GM21367 (cell line): ENCODE data around the gene PC.
"Not testable (repeated sequence)": the region's sequence is repeated elsewhere in the genome, so short reads cannot be mapped to it uniquely, and the experiment has no call there.

Experiments
- ATAC-seq: cut with Tn5 transposase; IDR thresholded peaks from one replicate; pipeline ENCODE4 v1.9.1; 2021; ENCODE audit not compliant: unreplicated experiment

The PC gene

DNA sequence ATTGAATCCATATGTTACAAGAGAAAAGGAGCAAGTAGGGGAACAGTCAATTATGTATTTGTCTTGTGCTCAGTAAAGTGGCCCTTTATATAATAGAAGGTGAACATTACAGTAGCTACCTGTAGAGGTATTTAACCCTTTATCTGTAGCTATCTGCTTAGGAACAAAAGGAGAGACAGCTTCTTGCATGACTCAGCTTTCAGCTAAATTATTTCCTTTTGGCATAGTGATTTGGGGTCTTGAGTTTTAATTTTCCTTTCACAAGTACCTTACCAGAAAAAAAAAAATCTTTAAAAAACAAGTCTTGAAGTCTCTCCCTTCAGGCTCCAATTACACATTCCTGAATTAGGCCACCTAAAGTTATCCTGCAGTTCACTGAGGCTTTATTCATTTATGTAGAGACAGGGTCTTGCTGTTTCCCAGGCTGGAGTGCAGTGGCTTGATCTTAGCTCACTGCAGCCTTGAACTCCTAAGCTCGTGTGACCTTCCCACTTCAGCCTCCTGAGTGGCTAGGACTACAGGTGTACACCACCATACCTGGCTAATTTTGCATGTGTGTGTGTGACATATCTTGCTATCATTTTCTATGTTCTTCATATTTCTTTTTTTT lies 147.5 kb downstream of the PC start:
- ATAC-seq: no peak

DNA sequence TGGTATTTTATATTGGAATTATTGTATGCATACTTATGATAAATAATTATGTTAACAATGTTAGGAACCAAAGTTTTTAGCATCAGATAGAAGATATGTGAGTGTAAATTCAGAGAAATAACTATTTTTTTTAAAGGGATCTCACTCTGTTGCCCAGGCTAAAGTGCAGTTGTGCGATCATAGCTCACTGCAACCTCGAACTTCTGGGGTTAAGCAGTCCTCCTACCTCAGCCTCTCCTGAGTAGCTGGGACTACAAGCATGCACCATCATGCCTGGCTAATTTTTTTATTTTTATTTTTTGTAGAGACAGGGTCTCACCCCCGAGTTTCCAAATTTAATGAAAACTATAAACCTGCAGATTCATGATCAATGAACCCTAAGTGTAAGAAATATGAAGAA lies 148.6 kb downstream of the PC start:
- no peak for ATAC-seq

DNA sequence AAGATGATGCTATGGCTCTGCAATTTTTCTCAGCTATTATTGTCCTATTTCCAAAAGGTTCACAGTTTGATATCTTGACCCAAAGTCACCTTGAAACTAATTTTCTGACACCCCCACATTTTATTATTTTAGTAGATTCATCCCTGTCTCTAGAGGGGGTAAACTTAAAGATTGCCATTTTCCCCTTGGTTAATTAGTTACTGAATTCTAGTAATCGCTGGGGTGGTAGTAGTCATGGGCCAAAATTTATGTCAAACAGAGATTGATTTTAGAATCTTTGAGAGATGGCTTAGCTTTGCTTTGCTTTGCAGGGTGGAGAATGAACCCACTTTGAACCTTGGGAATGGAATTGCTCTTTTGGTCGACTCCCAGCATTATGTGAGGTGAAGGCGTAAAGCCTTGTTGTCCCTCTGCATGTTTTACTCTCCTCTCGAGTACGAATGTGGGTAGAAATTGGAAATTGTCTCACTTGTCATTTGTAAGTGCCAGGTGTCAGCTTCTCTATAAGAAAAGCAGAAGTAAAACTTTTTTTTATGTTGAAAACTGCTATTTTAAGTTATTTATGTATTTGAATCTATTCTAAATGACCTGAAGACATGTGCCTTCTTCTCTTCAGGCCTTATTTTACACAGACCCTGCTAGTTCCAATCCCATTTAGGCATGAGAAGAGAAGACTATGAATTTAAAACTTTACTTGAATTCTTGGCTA lies 157.3 kb downstream of the PC start:
- no peak for ATAC-seq

DNA sequence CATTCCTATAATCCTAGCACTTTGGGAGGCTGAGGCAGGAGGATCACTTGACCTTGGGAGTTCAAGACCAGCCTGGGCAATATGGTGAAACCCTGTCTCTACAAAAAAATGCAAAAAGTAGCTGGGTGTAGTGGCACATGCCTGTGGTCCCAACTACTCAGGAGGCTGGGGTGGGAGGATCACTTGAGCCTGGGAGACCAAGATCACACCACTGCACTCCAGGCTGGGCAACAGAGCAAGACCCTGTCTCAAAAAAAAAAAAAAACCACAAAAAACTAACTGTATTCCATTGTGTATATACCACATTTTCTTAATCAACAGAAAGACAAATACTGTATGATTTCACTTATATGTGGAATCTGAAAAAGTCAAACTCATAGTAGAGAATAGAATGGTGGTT lies 158.4 kb downstream of the PC start:
- ATAC-seq: not testable (repeated sequence)
